WTC11 (cell line): ENCODE data around the gene SH3BP4.

Source experiments
- CBFB ChIP-seq: sonication (generic); formaldehyde crosslinking; IDR thresholded peaks from 2 replicates; pipeline ENCODE4 v1.8.1; 2022; ENCODE audit warnings: mild to moderate bottlenecking, low read depth, missing genetic modification reagents
- GABPB1 ChIP-seq: sonication (generic); formaldehyde crosslinking; IDR thresholded peaks from 2 replicates; pipeline ENCODE4 v1.8.1; 2023; ENCODE audit warnings: mild to moderate bottlenecking, missing genetic modification reagents
- GTF2I ChIP-seq: fragments of 250-450 bp; sonication (Bioruptor Pico); conservative IDR thresholded peaks from 2 replicates; pipeline ENCODE4 v1.4.0; 2021; ENCODE audit warnings: mild to moderate bottlenecking
- IRF2 ChIP-seq: sonication (generic); formaldehyde crosslinking; IDR thresholded peaks from 2 replicates; pipeline ENCODE4 v1.8.0; 2022; ENCODE audit warnings: low read depth, missing genetic modification reagents, borderline replicate concordance
- RORB ChIP-seq: fragments of 250-450 bp; sonication (Bioruptor Pico); IDR thresholded peaks from 2 replicates; pipeline ENCODE4 v1.9.0; 2021; ENCODE audit warnings: mild to moderate bottlenecking
- ZNF138 ChIP-seq: sonication (generic); formaldehyde crosslinking; conservative IDR thresholded peaks from 2 replicates; pipeline ENCODE4 v1.8.1; 2022; ENCODE audit warnings: mild to moderate bottlenecking, moderate library complexity, missing genetic modification reagents
- ZNF232 ChIP-seq: sonication (generic); formaldehyde crosslinking; IDR thresholded peaks from 2 replicates; pipeline ENCODE4 v1.8.0; 2022; ENCODE audit warnings: mild to moderate bottlenecking, missing genetic modification reagents
- TF ChIP-seq, protein P1 (sequence below): fragments of 200-600 bp; IDR thresholded peaks from 2 replicates; pipeline ENCODE4 v1.8.0; 2022; ENCODE audit warnings: antibody characterized with exemption
- TF ChIP-seq, protein P2 (sequence below): sonication (generic); formaldehyde crosslinking; IDR thresholded peaks from 2 replicates; pipeline ENCODE4 v1.8.0; 2022; ENCODE audit warnings: mild to moderate bottlenecking, missing genetic modification reagents
- TF ChIP-seq, protein P3 (sequence below): sonication (generic); formaldehyde crosslinking; IDR thresholded peaks from 2 replicates; pipeline ENCODE4 v1.8.0; 2022; ENCODE audit warnings: mild to moderate bottlenecking, missing genetic modification reagents
- TF ChIP-seq, protein P4 (sequence below): sonication (generic); formaldehyde crosslinking; conservative IDR thresholded peaks from 2 replicates; pipeline ENCODE4 v1.8.1; 2022; ENCODE audit warnings: mild to moderate bottlenecking, missing genetic modification reagents

DNA sequence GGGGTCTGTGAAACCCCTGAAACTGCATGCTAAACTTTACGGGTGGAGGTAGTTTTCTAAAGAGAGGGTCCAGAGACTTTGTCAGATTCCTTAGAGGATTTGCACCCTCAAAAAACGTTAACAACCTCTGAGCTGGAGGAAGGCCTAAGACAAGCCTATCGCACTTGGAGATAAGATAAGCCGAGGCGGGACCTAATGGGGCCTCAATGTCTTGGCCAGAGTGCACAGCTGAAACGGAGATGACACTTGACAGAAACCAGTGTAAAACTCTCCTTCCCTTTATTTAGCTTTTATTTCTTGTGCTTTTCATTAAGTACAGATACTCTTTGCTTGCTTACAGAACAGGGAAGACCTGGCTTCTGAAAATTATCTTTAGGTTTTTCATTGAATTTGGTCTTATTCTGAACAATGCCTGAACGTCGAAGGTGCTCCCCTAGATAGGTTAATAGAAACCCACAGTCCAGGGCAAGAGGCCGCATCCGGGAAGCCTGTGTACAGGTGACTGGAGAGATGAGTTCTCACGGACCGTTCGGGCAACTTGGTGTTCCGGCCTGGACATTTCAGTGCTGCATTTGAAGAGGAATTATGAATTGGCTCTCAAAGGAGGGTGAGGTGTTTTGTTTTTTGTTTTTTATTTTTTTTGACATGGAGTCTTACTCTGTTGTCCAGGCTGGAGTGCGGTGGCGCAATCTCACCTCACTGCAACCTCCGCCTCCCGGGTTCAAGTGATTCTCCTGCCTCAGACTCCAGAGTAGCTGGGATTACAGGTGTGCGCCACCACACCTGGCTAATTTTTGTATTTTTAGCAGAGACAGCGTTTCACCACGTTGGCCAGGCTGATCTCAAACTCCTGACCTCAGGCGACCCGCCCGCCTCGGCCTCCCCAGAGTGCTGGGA, 49.7 kb downstream of the SH3BP4 start:
- TF ChIP-seq IRF2 (CRISPR knock-in tag), result no peak
- TF ChIP-seq, protein P1, sequence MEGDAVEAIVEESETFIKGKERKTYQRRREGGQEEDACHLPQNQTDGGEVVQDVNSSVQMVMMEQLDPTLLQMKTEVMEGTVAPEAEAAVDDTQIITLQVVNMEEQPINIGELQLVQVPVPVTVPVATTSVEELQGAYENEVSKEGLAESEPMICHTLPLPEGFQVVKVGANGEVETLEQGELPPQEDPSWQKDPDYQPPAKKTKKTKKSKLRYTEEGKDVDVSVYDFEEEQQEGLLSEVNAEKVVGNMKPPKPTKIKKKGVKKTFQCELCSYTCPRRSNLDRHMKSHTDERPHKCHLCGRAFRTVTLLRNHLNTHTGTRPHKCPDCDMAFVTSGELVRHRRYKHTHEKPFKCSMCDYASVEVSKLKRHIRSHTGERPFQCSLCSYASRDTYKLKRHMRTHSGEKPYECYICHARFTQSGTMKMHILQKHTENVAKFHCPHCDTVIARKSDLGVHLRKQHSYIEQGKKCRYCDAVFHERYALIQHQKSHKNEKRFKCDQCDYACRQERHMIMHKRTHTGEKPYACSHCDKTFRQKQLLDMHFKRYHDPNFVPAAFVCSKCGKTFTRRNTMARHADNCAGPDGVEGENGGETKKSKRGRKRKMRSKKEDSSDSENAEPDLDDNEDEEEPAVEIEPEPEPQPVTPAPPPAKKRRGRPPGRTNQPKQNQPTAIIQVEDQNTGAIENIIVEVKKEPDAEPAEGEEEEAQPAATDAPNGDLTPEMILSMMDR, result no peak
- TF ChIP-seq, protein P2, sequence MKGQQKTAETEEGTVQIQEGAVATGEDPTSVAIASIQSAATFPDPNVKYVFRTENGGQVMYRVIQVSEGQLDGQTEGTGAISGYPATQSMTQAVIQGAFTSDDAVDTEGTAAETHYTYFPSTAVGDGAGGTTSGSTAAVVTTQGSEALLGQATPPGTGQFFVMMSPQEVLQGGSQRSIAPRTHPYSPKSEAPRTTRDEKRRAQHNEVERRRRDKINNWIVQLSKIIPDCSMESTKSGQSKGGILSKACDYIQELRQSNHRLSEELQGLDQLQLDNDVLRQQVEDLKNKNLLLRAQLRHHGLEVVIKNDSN (CRISPR knock-in tag), result no peak
- no peak for TF ChIP-seq RORB
- no peak for TF ChIP-seq ZNF232 (CRISPR knock-in tag)
- no peak for TF ChIP-seq GABPB1 (CRISPR knock-in tag)
- TF ChIP-seq, protein P3, sequence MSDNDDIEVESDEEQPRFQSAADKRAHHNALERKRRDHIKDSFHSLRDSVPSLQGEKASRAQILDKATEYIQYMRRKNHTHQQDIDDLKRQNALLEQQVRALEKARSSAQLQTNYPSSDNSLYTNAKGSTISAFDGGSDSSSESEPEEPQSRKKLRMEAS (CRISPR knock-in tag), result no peak
- no peak for TF ChIP-seq CBFB
- TF ChIP-seq GTF2I, result no peak
- TF ChIP-seq ZNF138, result no peak
- TF ChIP-seq, protein P4, sequence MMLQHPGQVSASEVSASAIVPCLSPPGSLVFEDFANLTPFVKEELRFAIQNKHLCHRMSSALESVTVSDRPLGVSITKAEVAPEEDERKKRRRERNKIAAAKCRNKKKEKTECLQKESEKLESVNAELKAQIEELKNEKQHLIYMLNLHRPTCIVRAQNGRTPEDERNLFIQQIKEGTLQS (CRISPR knock-in tag), result no peak
